Tibial nerve (tissue), 4 donors: ENCODE data around the gene ITGB7. TPM values are rescaled to one million over a fixed set of nuclear protein-coding genes. Genes with fewer than 3 reads are reported as not detected.

ENCODE experiments used
- DNase-seq, 2 donors: peaks; one replicate each; pipeline ENCODE4 v3.0.0-alpha.2; 2019; ENCODE audit warnings: low spot score in 2 of 2
- H3K27ac ChIP-seq, 4 donors: fragments of 200-600 bp; sonication (generic) in 3 of 4; one replicate each; pipeline ENCODE4 v1.5.1; 2017 to 2019; ENCODE audit warnings: mild to moderate bottlenecking in 1 of 4
- H3K27me3 ChIP-seq, 2 donors: fragments of 200-600 bp; sonication (generic) in 1 of 2; one replicate each; pipeline versions ENCODE4 v1.5.1 to v1.6.0; 2017 to 2019
- H3K36me3 ChIP-seq, 3 donors: fragments of 200-600 bp; sonication (generic); one replicate each; pipeline ENCODE4 v1.5.1; 2018 to 2019
- H3K4me1 ChIP-seq, 4 donors: fragments of 200-600 bp; sonication (generic) in 3 of 4; one replicate each; pipeline ENCODE4 v1.5.1; 2017 to 2019
- H3K4me3 ChIP-seq, 4 donors: fragments of 200-600 bp; sonication (generic) in 3 of 4; one replicate each; pipeline ENCODE4 v1.5.1; 2017 to 2019; ENCODE audit warnings: mild to moderate bottlenecking in 1 of 4, moderate library complexity in 1 of 4
- H3K9me3 ChIP-seq, 4 donors: fragments of 200-600 bp; sonication (generic) in 3 of 4; one replicate each; pipeline ENCODE4 v1.5.1; 2017 to 2019
- EP300 ChIP-seq, 2 donors: sonication (generic); formaldehyde crosslinking; IDR thresholded peaks; one replicate each; pipeline ENCODE4 v1.6.1; 2017; ENCODE audit warnings: antibody characterized with exemption in 2 of 2, mild to moderate bottlenecking in 1 of 2
- POLR2A ChIP-seq, 2 donors: fragments of 450-650 bp; IDR thresholded peaks; one replicate each; pipeline ENCODE4 v1.6.1; 2017; ENCODE audit warnings: antibody characterized with exemption in 2 of 2, mild to moderate bottlenecking in 2 of 2, moderate library complexity in 2 of 2
- WGBS, 2 donors: methylation state at CpG; one replicate each; pipeline ENCODE4 v1.1.5; 2018; 5-methylcytosine and 5-hydroxymethylcytosine counted together
- total RNA-seq, 4 donors: library from RNA; depleted of rRNA; stranded (reverse); fragments of >200 nt; gene quantifications; one replicate each; pipeline ENCODE4 v1.1.0, GENCODE V29; 2016
- TF ChIP-seq, protein P1 (sequence below), 5 experiments: fragments of 200-600 bp in 3 of 5; fragments of 450-650 bp in 2 of 5; sonication (generic) in 3 of 5; IDR thresholded peaks; one replicate each; pipeline ENCODE4 v1.5.1; 2016 to 2019; ENCODE audit warnings: antibody characterized with exemption in 5 of 5, mild to moderate bottlenecking in 3 of 5, moderate library complexity in 2 of 5

Gene ITGB7
- total RNA-seq, 4 donors from 2014 or later, result 3.6 to 15.1 (median 8.9) TPM

DNA sequence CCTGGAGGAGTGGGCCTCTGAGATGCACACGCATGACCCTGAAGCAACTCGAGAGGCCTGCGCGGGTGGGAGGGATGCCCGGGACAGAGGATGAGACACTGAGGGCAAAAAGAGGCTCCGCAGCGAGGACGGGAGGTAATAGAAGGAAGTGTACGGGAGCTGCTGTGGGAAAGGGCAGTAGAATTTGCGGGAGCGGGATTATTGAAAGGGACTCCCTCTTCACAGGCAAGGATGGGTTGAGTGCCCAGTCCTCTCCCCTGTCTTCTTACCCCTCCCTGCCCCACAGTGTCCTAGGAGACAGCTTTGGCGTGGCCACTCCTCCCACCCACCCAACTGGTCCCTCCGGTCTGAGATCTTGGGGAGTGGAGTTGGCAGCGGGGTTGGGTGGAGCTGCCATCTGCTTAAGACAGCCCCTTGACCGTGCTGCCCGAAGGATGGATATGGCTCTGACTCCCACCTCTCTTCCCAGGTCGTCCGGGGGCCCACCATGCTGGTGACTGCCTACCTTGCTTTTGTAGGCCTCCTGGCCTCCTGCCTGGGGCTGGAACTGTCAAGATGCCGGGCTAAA is 45.4 kb upstream of the ITGB7 start:
- H3K27ac ChIP-seq, result peak overlapping the region; percentile 81 to 92 (median 87)
- H3K27me3 ChIP-seq, result no peaks in the 10 kb centered on the region
- H3K36me3 ChIP-seq, result peaks cover 0 to 35% (median 0%) of the 10 kb centered on the region in 3 donors
- DNase-seq, result no peak
- TF ChIP-seq, protein P1, sequence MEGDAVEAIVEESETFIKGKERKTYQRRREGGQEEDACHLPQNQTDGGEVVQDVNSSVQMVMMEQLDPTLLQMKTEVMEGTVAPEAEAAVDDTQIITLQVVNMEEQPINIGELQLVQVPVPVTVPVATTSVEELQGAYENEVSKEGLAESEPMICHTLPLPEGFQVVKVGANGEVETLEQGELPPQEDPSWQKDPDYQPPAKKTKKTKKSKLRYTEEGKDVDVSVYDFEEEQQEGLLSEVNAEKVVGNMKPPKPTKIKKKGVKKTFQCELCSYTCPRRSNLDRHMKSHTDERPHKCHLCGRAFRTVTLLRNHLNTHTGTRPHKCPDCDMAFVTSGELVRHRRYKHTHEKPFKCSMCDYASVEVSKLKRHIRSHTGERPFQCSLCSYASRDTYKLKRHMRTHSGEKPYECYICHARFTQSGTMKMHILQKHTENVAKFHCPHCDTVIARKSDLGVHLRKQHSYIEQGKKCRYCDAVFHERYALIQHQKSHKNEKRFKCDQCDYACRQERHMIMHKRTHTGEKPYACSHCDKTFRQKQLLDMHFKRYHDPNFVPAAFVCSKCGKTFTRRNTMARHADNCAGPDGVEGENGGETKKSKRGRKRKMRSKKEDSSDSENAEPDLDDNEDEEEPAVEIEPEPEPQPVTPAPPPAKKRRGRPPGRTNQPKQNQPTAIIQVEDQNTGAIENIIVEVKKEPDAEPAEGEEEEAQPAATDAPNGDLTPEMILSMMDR (IDR thresholded peaks at IDR 0.05), result no peak
- TF ChIP-seq POLR2A (IDR thresholded peaks at IDR 0.05), result no peak
- no peak for TF ChIP-seq EP300 (IDR thresholded peaks at IDR 0.05)
- no peaks in the 10 kb centered on the region for H3K9me3 ChIP-seq
- 8 to 10% methylated on average over 17 to 19 of the region's 19 CpGs for WGBS, 2 donors
- peak overlapping the region; percentile 68 to 92 (median 76) for H3K4me3 ChIP-seq
- peaks cover 0 to 30% (median 19%) of the 10 kb centered on the region in 4 donors for H3K4me1 ChIP-seq

DNA sequence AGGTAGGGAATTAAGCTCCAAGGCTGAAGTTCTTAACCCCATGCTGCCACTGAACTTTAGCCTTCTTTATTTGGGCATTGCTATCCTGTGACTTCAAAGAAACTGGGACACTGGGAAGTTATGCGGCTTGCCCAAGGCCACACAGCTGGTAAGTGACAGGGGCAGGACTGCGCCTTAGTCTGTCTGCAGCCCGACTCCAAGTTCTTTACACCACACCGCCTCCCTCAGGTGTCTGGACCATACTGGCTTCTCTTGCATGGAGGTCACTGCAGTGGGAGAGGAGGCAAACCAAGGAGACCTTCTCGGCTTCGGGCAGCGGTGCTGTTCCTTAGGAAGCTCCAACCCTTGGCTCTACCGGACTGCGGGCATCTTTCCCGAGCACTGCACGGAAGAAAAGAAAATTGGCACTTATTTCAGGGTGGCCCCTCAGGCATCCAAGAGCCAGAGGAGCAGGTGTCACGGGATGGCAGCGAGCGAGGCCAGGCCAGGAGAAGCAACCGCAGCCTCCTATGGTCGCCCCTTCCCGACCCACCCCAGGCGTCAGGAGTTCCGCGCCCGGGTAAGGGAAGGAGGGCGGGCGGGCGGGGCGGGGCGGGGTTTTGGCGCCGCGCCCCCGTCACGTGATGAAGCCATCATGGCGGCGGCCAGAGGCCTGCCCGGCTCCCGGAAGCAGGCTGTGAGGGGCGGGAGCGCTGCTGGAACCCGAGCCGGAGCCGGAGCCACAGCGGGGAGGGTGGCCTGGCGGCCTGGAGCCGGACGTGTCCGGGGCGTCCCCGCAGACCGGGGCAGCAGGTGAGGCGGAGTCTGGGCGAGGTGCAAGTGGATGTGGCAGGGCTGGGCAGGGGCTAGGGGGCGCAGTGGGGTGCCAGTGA is 44.7 kb upstream of the ITGB7 start:
- peak overlapping the region; percentile 81 to 92 (median 87) for H3K27ac ChIP-seq
- TF ChIP-seq EP300 (IDR thresholded peaks at IDR 0.05), result peak in 1 of 2 donors; percentile 89
- TF ChIP-seq, protein P1 (IDR thresholded peaks at IDR 0.05), result peak; percentile 8 to 58 (median 31)
- peak; percentile 34 to 73 for TF ChIP-seq POLR2A (IDR thresholded peaks at IDR 0.05)
- peaks cover 0 to 30% (median 19%) of the 10 kb centered on the region in 4 donors for H3K4me1 ChIP-seq
- no peaks in the 10 kb centered on the region for H3K9me3 ChIP-seq
- H3K4me3 ChIP-seq, result peak overlapping the region; percentile 68 to 92 (median 76)
- peak; percentile 46 to 65 for DNase-seq
- H3K27me3 ChIP-seq, result no peaks in the 10 kb centered on the region
- peaks cover 0 to 35% (median 0%) of the 10 kb centered on the region in 3 donors for H3K36me3 ChIP-seq
- 0 to 1% methylated on average over 34 of the region's 51 CpGs for WGBS, 2 donors

DNA sequence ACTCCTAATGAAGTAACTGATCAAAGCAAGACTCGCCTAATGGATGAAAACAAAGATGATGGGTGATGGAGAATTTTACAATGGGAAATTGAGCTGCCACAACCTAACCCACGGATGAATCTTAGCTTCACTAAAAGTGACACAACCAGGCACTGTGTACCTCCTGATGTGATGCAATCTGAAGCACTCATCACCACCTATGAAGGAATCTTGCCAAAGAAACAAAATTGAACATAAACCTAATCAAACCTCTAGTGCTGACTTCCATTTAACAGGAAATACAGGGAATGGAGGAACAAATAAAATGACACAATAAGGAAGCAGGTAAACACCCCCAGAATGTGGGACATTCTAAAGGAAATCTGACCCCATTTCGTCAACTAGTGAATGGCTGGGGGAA is 38.2 kb upstream of the ITGB7 start:
- H3K4me1 ChIP-seq, result peaks cover 0 to 3% (median 0%) of the 10 kb centered on the region in 4 donors
- no peak for DNase-seq
- TF ChIP-seq EP300 (IDR thresholded peaks at IDR 0.05), result no peak
- TF ChIP-seq, protein P1 (IDR thresholded peaks at IDR 0.05), result no peak
- no peak for TF ChIP-seq POLR2A (IDR thresholded peaks at IDR 0.05)
- H3K27me3 ChIP-seq, result peaks cover 0 to 8% of the 10 kb centered on the region in 2 donors
- WGBS, 2 donors, result 83% methylated on average over 3 of the region's 3 CpGs
- H3K9me3 ChIP-seq, result no peaks in the 10 kb centered on the region
- no peak overlapping the region for H3K4me3 ChIP-seq
- no peak overlapping the region for H3K27ac ChIP-seq
- H3K36me3 ChIP-seq, result no peaks in the 10 kb centered on the region

DNA sequence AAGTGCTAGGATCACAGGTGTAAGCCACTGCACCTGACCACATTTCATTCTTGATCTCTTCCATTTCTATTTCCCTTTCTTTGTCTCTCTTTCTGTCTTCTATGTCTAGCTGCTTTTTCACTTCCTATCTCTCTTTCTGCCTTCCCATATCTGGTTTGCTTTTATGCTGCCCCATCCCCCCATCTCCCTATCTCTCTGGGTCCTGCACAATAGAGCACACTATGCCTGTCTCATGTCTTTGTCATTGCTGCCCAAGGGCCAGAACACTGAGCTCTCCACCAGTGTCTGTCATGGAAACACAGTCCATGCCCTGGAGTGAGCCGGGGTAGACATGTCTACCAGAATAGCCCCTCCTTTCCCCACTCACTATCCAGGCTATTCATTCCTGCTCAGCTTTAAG is 37.3 kb upstream of the ITGB7 start:
- no peak for DNase-seq
- peak overlapping the region in 3 of 4 donors; percentile 26 to 73 (median 49) for H3K27ac ChIP-seq
- H3K9me3 ChIP-seq, result no peaks in the 10 kb centered on the region
- 36 to 42% methylated on average over 1 of the region's 1 CpG for WGBS, 2 donors
- peaks cover 0 to 3% (median 0%) of the 10 kb centered on the region in 4 donors for H3K4me1 ChIP-seq
- TF ChIP-seq EP300 (IDR thresholded peaks at IDR 0.05) (no peak), POLR2A (IDR thresholded peaks at IDR 0.05) (no peak)
- TF ChIP-seq, protein P1 (IDR thresholded peaks at IDR 0.05), result no peak
- H3K36me3 ChIP-seq, result no peaks in the 10 kb centered on the region
- H3K4me3 ChIP-seq, result no peak overlapping the region
- peaks cover 0 to 8% of the 10 kb centered on the region in 2 donors for H3K27me3 ChIP-seq
